IPS-18c (cell line): ENCODE measurements around the gene C8G.

Experiments
- H3K4me3 ChIP-seq: 2 replicates; pipeline ENCODE4 v1.7.0; 2013; ENCODE audit warnings: low read depth, mild to moderate bottlenecking, low read length, moderate library complexity; ENCODE audit not compliant: insufficient read depth
- H3K9me3 ChIP-seq: one replicate; pipeline ENCODE4 v1.6.1; 2013; ENCODE audit warnings: mild to moderate bottlenecking, low read length, moderate library complexity; ENCODE audit not compliant: control insufficient read depth, insufficient read depth

C8G gene

DNA sequence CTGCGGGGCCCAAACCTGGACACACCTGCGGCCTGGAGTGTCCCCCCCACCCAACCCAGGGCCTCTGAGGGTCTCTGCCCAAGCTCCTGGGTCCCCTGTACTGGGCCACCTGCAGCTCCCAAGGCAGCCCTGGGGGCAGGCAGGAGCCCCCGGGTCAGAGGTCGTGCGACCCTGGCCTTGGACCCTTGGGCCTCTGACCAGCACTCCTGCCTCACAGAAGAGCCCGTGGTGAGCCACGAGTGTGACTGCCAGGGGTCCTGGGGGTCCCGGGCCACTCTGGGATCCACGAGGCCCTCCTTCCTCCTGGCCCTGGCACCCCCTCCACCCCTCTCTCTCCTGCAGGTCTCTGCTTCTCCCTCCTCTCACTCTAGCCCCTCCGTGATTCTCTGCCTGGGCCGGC is 27.3 kb downstream of the C8G start:
- H3K9me3 ChIP-seq: peaks cover 2% of the 10 kb centered on the region
- H3K4me3 ChIP-seq: no peak overlapping the region

DNA sequence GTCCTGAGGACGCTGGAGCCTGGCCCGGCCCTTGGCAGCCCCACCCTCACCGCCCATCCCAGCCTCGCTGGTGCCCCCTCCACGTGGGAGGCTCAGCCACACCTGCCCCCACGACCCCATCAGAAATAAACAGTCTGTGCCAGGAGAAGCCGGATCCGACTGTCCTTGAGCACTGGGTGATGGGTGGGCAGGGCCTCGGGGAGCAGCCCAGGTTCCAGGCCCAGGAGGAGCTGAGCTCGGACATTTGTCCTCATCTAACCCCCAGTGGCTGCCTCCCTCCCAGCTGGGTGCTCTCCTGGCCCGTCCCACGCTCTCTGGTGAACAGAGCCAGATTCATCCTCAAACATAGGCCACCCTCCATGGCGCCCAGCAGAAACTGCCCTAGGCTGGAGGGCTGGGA is 27.7 kb downstream of the C8G start:
- Histone ChIP-seq H3K9me3 (peaks cover 2% of the 10 kb centered on the region), H3K4me3 (no peak overlapping the region)

DNA sequence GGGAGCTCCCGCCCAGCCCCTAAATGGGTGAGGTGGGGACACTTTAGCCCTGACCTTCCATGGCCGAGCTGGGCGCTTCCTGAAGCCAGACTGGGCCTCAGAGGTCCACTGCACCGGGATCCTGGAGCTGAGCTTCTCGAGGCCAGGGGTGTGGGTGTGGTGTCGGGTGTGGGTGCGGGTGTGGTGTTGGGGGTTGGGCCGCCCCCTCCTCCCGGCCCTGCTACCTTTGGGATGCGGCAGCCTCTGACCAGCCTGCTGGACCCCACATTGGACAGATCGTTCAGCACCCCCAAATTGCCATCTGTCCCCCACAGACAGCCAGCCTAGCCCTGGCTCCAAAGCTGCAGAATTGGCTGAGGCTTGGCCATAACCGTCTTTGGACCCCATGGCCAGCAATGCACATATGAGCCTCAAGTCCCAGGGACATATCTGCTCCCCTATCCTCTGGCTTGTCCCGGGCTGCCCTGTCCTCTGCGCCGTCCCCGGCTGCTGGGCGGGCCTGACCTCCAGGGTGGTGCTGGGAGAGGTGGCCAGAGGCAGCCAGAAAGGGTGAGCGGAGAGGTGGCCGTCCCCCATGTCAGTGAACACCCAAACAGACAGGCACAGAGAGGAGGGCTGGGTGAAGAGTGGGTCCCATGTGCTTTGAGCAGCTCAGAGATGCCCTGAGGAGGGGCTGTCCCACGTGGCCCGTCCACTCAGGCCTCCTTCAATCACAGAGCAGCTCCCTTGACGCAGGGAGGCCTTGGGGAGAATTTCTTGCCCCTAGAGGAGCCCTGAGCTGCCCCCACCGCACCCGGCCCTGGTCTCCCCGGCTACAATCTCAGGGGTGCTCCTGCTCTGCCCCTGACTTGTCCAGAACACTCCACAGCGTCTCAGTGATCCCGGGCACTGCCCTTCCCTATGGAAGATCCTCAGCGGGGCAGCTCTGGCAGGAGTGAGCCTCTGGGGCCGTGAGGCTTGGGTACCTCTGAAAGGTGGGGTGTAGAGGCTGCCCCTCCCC is 28.9 kb downstream of the C8G start:
- Histone ChIP-seq H3K4me3 (no peak overlapping the region), H3K9me3 (peaks cover 2% of the 10 kb centered on the region)

DNA sequence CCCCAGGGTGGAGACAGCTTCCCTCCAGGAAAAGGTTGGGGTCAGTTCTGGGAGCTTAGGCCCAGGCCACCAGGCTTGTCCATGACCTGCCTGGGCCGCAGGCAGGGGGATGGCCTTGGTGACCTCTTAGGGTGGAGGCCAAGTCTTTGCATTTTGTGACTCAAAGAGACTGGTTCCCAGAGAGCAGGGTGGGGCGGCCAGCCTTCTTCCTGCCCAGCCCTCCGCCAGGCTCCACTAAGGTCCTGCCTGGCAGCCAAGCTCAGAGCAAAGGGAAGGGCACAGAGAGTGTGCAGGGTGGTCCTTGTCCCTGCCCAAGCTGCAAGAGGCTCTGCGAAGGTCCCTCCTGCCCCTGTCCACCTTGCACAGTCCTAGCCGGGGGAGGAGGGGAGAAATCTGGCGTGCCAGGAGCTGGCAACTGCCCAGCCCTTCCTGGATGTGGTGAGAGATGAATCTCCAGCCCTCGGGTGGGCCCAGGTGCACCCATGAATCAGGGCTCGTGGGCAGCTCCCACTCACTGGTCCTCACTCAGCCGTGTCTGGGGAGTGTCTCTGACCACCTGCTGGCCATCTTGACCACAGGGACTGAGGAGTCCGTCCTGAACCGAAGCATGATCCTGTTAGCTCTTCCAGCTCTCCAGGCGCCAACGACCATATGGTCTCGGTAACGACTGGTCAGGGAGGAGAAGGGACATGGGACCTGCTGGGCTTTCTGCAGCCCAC is 29.9 kb downstream of the C8G start:
- Histone ChIP-seq H3K4me3 (no peak overlapping the region), H3K9me3 (peaks cover 2% of the 10 kb centered on the region)

DNA sequence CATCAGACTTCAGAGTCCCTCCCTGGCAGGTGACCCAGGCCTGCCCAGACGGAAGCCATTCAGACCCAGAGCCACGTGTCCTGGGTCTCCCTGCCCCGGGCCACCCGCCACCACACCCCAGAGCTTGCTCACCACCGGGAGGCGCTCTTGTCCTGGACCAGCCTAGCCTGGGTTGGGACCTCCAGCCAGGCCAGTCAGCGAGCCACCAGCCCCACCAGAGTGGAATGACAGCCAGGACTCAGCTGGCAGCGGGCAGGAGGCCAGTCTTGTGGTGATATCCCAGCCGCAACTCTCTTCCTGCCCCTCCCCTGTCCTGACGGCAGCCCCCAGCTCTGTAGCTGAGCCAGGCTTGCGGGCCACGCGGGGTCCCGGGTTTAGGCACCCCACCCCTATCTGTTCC is 30.6 kb downstream of the C8G start:
- Histone ChIP-seq H3K9me3 (peaks cover 2% of the 10 kb centered on the region), H3K4me3 (no peak overlapping the region)

DNA sequence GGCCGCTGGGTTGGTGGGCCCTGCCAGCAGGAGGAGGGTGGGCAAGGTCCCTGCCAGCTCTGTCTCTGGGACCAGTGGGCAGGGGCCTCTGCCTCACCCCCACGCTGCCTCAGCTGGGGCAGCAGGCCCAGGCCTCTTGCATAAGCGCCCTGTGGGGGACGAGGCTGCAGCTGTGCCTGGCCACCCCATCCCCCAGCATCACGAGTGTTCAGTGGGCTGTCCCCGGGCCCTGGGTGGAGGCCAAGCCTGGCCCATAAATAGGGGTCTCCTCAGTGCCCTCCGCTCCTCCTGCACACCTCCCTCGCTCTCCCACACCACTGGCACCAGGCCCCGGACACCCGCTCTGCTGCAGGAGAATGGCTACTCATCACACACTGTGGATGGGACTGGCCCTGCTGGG is 32.2 kb downstream of the C8G start, which contains the start of gene PTGDS:
PTGDS (plus strand) TSS at position 282 of the 400 bp plus-strand sequence; CDS start at position 357, 75 bp downstream.
- H3K9me3 ChIP-seq: peaks cover 2% of the 10 kb centered on the region
- peak within 1 kb of the TSS; percentile 61 for H3K4me3 ChIP-seq

DNA sequence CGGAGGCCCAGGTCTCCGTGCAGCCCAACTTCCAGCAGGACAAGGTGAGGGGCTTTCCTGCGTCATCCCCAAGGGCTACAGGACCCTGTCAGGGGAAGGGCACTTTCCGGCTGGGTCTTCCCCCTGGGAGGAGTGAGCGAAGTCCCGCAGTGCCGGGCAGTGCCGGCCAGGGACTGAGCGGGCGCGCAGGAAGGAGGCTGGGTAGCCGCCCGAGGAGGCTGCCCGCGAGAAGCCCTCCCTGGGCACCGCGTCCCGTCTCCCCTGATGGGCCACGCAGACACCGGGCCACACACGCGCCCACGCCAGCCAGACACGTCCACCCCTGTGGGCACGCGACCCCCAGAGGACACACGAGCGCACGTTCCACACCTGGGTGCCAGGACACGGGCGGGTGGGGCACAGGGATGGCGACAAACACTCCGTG is 32.6 kb downstream of the C8G start:
- Histone ChIP-seq H3K9me3 (peaks cover 2% of the 10 kb centered on the region), H3K4me3 (peak overlapping the region; percentile 61)

DNA sequence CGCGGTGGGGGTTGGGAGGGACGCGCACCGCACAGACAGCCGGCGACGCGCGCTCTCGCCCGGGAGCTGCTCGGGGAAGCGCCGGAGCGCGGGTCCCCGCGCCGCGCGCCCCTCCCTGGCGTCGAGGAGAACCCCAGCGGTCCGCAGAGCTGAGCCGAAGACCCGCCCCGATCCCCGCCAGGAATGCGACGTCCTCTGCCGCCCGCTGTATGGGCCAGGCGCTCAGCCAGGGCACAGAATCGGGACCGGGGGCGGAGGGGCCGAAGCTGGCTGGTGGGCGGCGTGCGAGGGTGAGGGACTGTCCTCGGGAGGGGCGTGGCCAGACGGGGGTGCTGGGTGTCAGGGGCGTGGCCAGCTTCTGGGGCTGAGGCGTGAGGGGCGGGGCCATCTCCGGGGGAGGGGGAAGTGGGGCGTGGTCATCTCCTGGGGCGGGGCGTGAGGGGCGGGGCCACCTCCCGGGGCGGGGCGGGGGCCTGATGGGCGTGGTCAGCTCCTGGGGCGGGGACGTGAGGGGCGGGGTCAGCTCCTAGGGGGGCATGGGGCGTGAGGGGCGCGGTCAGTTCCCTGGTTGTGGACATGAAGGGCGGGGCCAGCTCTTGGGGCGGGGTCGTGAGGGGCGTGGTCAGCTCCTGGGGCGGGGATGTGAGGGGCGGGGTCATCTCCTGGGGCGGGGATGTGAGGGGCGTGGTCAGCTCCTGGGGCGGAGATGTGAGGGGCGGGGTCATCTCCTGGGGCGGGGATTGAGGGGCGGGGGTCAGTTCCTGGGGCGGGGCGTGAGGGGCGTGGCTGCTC is 33.2 kb downstream of the C8G start:
- Histone ChIP-seq H3K4me3 (peak overlapping the region; percentile 61), H3K9me3 (peaks cover 2% of the 10 kb centered on the region)

DNA sequence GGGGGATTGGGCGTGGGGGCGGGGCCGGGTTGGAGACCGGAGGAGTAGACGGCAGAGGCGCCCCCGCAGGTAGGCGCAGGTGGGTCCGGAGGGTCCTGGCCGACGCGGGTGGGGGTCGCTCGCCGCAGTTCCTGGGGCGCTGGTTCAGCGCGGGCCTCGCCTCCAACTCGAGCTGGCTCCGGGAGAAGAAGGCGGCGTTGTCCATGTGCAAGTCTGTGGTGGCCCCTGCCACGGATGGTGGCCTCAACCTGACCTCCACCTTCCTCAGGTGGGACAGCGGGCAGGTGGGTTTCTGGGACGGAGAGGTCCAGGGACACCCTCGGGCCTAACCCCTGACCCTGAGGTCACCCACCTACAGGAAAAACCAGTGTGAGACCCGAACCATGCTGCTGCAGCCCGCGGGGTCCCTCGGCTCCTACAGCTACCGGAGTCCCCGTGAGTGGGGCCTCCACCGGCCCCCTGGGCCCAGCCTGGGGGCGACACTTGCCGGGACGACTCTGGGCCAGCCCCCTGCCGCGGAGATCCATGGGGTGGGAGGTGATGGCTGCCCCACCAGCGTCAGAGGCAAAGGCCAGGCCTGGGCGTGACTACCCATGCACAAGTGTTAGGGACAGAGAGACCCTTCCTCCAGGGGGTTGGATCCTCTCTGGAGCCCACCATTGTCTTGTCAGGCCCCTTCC is 34.0 kb downstream of the C8G start:
- H3K9me3 ChIP-seq: peaks cover 2% of the 10 kb centered on the region
- peak overlapping the region; percentile 31; the same call in 1 of the 2 replicates for H3K4me3 ChIP-seq

DNA sequence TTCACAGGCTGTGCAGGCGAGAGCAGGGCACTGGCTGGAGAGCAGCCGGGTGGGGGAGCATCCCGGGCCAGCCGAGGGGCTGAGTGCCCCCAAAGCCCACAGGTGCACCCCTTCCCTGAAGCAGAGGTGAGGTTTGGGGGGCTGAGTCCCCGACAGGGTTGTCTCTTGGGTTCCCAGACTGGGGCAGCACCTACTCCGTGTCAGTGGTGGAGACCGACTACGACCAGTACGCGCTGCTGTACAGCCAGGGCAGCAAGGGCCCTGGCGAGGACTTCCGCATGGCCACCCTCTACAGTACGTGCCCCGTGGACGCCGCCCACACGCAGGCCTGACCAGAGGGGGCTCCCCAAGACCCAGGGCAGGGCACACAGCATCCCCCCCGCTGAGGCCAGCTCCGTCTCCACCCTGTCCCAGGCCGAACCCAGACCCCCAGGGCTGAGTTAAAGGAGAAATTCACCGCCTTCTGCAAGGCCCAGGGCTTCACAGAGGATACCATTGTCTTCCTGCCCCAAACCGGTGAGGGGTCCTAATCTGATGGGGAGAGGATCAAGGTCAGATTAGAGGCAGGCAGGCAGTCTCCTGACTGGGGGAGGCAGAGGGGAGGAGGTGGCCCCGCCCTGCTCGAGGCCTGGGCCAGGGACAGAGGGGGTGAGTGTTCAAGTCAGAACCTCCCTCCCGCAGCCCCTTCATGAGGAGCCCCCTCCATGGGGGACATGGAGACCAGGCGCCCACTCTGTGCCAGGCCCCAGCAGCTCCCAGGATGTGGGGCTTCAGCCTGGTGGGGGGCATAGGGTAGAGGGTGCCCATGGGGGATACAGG is 34.9 kb downstream of the C8G start:
- no peak overlapping the region for H3K4me3 ChIP-seq

DNA sequence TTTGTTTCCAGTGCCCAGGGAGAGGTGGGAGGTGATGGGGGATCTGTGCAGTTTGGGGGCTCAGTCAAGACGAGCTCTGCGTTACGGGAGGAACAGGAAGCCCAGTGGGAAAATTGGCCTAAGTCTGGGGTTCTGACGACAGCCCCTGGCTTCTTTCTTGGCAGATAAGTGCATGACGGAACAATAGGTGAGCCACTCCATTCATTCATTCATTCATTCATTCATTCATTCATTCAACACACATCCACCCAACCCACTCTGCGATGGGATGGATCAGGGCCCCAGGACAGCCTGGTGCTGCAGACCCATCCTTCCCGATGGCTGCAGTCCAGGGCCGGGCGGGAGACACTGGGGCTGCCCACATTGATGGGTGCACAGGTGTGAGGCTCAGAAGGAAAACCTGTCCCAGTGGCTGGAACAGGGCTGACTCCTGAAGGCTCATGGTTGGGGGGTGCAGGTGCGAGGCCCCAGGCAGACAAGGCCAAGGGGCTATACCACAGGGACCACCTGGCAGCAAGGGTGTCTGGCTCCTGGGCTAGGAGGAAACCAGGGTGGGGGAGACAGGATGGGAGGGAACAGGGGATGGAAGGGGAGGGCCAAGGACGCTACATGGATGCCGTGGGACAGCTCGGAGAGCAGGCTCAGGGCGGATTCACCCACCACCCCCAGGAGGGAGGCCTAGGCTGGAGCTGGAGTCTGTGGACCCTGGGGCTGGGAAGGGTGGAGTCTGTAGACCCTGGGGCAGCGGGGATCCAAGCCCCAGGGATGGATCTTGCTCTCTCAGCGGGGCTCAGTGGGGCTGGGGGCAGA is 35.8 kb downstream of the C8G start:
- no peak overlapping the region for H3K4me3 ChIP-seq
- no peaks in the 10 kb centered on the region for H3K9me3 ChIP-seq

More for the DNA sequence above, 34.9 kb downstream of the C8G start:
- no peaks in the 10 kb centered on the region for H3K9me3 ChIP-seq

DNA sequence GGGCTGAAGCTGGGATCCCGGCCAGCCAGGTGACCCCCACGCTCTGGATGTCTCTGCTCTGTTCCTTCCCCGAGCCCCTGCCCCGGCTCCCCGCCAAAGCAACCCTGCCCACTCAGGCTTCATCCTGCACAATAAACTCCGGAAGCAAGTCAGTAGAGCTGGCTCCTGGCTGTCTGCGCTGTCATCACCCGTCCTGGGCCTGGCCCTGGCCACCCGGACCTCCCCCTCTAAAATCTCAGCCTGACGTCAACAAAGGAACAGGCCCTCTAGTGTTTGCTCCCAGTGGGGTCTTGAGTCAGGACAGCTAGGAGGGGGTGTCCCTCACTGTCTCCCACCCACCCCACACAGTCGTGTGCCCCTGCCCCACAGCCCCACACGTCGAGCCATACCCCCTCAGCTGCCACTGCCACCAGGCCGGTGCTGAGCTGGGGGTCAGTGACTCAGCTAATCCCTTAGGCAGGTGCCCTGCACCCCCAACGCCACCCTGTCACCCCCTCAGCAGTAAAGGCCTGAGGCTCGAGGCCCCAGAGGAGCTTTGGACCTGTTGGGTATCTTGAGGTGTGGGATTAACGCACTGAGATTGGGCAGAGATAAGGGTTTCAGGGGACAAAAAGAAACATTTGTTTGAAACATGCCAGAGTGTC is 36.7 kb downstream of the C8G start:
- Histone ChIP-seq H3K9me3 (no peaks in the 10 kb centered on the region), H3K4me3 (no peak overlapping the region)

DNA sequence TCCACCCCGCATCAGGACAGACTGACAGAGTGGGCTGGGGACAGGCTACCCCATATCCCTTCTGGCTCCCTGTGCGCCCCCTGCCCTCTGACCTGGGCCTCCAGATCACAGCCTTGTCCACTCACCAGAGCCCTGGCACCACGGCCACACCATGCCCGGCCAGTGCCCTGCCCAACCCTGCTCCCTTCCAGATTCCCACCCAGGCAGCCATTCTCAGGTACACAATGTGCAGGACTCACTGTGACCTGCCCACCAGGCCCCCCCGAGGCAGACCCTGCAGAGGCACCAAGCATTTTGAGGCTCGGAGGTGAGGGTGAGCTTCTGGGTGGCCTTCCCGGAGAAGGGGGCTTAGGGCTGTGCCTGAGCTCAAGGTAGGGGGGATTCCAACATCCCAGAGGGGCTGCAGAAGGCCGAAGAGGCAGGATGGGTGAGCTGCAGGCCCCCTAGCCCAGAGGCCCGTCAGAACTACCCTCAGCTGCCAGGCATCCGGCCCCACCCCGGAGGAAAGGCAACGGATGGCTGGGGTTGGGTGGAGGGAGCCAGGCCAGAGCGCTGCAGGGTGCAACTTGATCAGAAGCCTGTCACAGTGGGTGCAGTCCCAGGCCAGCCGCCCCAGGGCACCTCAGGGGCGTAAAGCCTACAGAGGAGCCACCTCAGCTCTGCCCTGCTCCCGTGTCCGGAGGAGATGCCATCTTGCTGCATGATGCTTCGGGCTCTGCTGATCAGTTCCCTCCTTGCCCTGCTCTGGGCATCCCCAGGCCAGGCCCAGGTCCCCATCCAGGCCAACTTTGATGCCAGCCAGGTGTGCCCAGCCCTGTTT is 37.4 kb downstream of the C8G start, which contains the start of gene LCNL1:
LCNL1 (plus strand) TSS at position 762 of the 820 bp plus-strand sequence. CDS start 594 bp downstream, outside the sequence.
- H3K4me3 ChIP-seq: no peak within 1 kb of the TSS

DNA sequence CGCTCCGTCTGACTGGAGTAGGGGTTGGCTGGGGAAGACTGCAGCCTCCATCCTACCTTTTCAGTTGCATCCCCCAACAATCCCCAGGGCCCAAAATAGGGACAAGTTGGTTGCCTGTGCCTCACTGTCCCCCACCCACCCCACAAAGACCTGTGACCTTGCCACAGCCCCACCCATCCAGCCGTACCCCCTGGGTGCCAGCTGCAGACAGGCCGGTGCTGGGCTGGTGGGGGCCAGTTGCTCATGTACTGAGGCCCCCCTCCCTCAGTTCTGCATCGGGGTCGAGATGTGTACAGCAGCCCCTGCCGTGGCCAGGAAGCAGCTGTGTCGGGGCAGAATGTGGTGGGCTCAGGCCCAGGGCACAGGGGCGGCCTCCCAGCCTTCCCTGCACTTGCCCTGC is 38.1 kb downstream of the C8G start:
- Histone ChIP-seq H3K4me3 (no peak overlapping the region), H3K9me3 (no peaks in the 10 kb centered on the region)

More for the DNA sequence above, 37.4 kb downstream of the C8G start, which contains the start of gene LCNL1:
- no peaks in the 10 kb centered on the region for H3K9me3 ChIP-seq
